ENCODE data around the gene TSPAN9.

Gene TSPAN9

GRCh38 chr12:3230758-3231375 lies 153.7 kb downstream of the TSPAN9 start:
- TF ChIP-seq CTCF (IDR thresholded peaks at IDR 0.05; ENCODE audit: insufficient read depth, low read length) (no peak), GABPA (IDR thresholded peaks at IDR 0.05; ENCODE audit: low read depth) (no peak), POLR2AphosphoS5 (IDR thresholded peaks at IDR 0.05; ENCODE audit: low read depth) (no peak), REST (IDR thresholded peaks at IDR 0.05; ENCODE audit: insufficient replicate concordance, low read depth) (no peak), SPI1 (IDR thresholded peaks at IDR 0.05; ENCODE audit: borderline replicate concordance, low read depth) (no peak)
- Histone ChIP-seq H3K4me3 (replicated peaks; ENCODE audit: insufficient read depth, low read length) (no peak overlapping the region), H3K27ac (replicated peaks) (no peak overlapping the region), H3K27me3 (ENCODE audit: insufficient read depth, poor library complexity, severe bottlenecking) (peaks cover 5% of the 10 kb centered on the region)
- DNase-seq (ENCODE audit: low read depth in 1 of 2, low spot score in 1 of 2), result no peak

GRCh38 chr12:3231399-3231876 lies 154.3 kb downstream of the TSPAN9 start:
- Histone ChIP-seq H3K27ac (replicated peaks) (no peak overlapping the region), H3K4me3 (replicated peaks; ENCODE audit: insufficient read depth, low read length) (no peak overlapping the region), H3K27me3 (ENCODE audit: insufficient read depth, poor library complexity, severe bottlenecking) (peaks cover 5% of the 10 kb centered on the region)
- TF ChIP-seq GABPA (IDR thresholded peaks at IDR 0.05; ENCODE audit: low read depth) (no peak), REST (IDR thresholded peaks at IDR 0.05; ENCODE audit: insufficient replicate concordance, low read depth) (no peak), POLR2AphosphoS5 (IDR thresholded peaks at IDR 0.05; ENCODE audit: low read depth) (no peak), CTCF (IDR thresholded peaks at IDR 0.05; ENCODE audit: insufficient read depth, low read length) (no peak), SPI1 (IDR thresholded peaks at IDR 0.05; ENCODE audit: borderline replicate concordance, low read depth) (no peak)
- no peak for DNase-seq (ENCODE audit: low read depth in 1 of 2, low spot score in 1 of 2)

GRCh38 chr12:3233797-3234196 lies 156.6 kb downstream of the TSPAN9 start:
- H3K27me3 ChIP-seq (ENCODE audit: insufficient read depth, poor library complexity, severe bottlenecking), result peaks cover 5% of the 10 kb centered on the region
- H3K4me3 ChIP-seq (replicated peaks; ENCODE audit: insufficient read depth, low read length), result no peak overlapping the region
- TF ChIP-seq SPI1 (IDR thresholded peaks at IDR 0.05; ENCODE audit: borderline replicate concordance, low read depth) (no peak), POLR2AphosphoS5 (IDR thresholded peaks at IDR 0.05; ENCODE audit: low read depth) (no peak), GABPA (IDR thresholded peaks at IDR 0.05; ENCODE audit: low read depth) (no peak), CTCF (IDR thresholded peaks at IDR 0.05; ENCODE audit: insufficient read depth, low read length) (no peak), REST (IDR thresholded peaks at IDR 0.05; ENCODE audit: insufficient replicate concordance, low read depth) (no peak)
- DNase-seq (ENCODE audit: low read depth in 1 of 2, low spot score in 1 of 2), result no peak
- H3K27ac ChIP-seq (replicated peaks), result no peak overlapping the region
